Measurements from ENCODE around the gene PPP6R1. TPM values are rescaled to one million over a fixed set of nuclear protein-coding genes. Genes with fewer than 3 reads are reported as not detected.

PPP6R1 gene
- total RNA-seq, 1 experiment from 2014 or later = 113 TPM

- no peak overlapping the region for H3K27ac Mint-ChIP-seq (ENCODE audit: unreplicated experiment)
- Histone ChIP-seq H3K4me3 (ENCODE audit: low read depth, low read length) (no peak overlapping the region), H3K27me3 (replicated peaks; ENCODE audit: control insufficient read depth, insufficient read depth, low read length) (no peaks in the 10 kb centered on the region), H3K9me3 (no peaks in the 10 kb centered on the region), H3K4me1 (no peaks in the 10 kb centered on the region), H3K36me3 (ENCODE audit: control insufficient read depth, insufficient read depth, low read length) (peaks cover 6% of the 10 kb centered on the region)
- no peak overlapping the region for H3K4me3 Mint-ChIP-seq (ENCODE audit: unreplicated experiment)
- H3K9me3 Mint-ChIP-seq (ENCODE audit: unreplicated experiment) = no peaks in the 10 kb centered on the region
- TF ChIP-seq CTCF (IDR thresholded peaks at IDR 0.05; ENCODE audit: insufficient read depth in 1 of 2, low read depth in 1 of 2, low read length in 1 of 2, severe bottlenecking in 1 of 2, unreplicated experiment in 1 of 2) = no peak
- BruUV-seq (replicated peaks) = no TSS peak
- ChIA-PET POLR2A (no interaction called here), CTCF (no interaction called here)
- no peaks in the 10 kb centered on the region for H3K27me3 Mint-ChIP-seq (ENCODE audit: insufficient read depth, unreplicated experiment)
- peaks cover 35% of the 10 kb centered on the region for H3K36me3 Mint-ChIP-seq (ENCODE audit: insufficient read depth, unreplicated experiment)
- intact Hi-C loops (cut with micrococcal nuclease; ENCODE audit: unreplicated experiment) = no loop called here
- no peak for DNase-seq
- no peaks in the 10 kb centered on the region for H3K4me1 Mint-ChIP-seq (ENCODE audit: low read depth, unreplicated experiment)
Observed at GRCh38 chr19:55306712-55307111, 47.9 kb upstream of the PPP6R1 start.

GRCh38 chr19:55305983-55306562 is 47.3 kb upstream of the PPP6R1 start:
- intact Hi-C loops (cut with micrococcal nuclease; ENCODE audit: unreplicated experiment) = no loop called here
- DNase-seq = no peak
- no peaks in the 10 kb centered on the region for H3K27me3 ChIP-seq (replicated peaks; ENCODE audit: control insufficient read depth, insufficient read depth, low read length)
- H3K9me3 ChIP-seq = no peaks in the 10 kb centered on the region
- no peak overlapping the region for H3K4me3 Mint-ChIP-seq (ENCODE audit: unreplicated experiment)
- H3K36me3 Mint-ChIP-seq (ENCODE audit: insufficient read depth, unreplicated experiment) = peaks cover 41% of the 10 kb centered on the region
- no TSS peak for BruUV-seq (replicated peaks)
- no peaks in the 10 kb centered on the region for H3K27me3 Mint-ChIP-seq (ENCODE audit: insufficient read depth, unreplicated experiment)
- no peak overlapping the region for H3K4me3 ChIP-seq (ENCODE audit: low read depth, low read length)
- H3K9me3 Mint-ChIP-seq (ENCODE audit: unreplicated experiment) = no peaks in the 10 kb centered on the region
- H3K27ac Mint-ChIP-seq (ENCODE audit: unreplicated experiment) = no peak overlapping the region
- no peak for TF ChIP-seq CTCF (IDR thresholded peaks at IDR 0.05; ENCODE audit: insufficient read depth in 1 of 2, low read depth in 1 of 2, low read length in 1 of 2, severe bottlenecking in 1 of 2, unreplicated experiment in 1 of 2)
- H3K4me1 Mint-ChIP-seq (ENCODE audit: low read depth, unreplicated experiment) = no peaks in the 10 kb centered on the region
- CTCF ChIA-PET = no interaction called here
- H3K36me3 ChIP-seq (ENCODE audit: control insufficient read depth, insufficient read depth, low read length) = peaks cover 6% of the 10 kb centered on the region
- POLR2A ChIA-PET = no interaction called here
- H3K4me1 ChIP-seq = 0 out of 2 replicates have a peak, but pooled peaks cover 3% of the 10 kb centered on the region

GRCh38 chr19:55305491-55305890 is 46.7 kb upstream of the PPP6R1 start:
- H3K4me1 Mint-ChIP-seq (ENCODE audit: low read depth, unreplicated experiment) = no peaks in the 10 kb centered on the region
- peaks cover 6% of the 10 kb centered on the region for H3K36me3 ChIP-seq (ENCODE audit: control insufficient read depth, insufficient read depth, low read length)
- no peaks in the 10 kb centered on the region for H3K27me3 Mint-ChIP-seq (ENCODE audit: insufficient read depth, unreplicated experiment)
- ChIA-PET CTCF (no interaction called here), POLR2A (no interaction called here)
- H3K27me3 ChIP-seq (replicated peaks; ENCODE audit: control insufficient read depth, insufficient read depth, low read length) = no peaks in the 10 kb centered on the region
- H3K9me3 Mint-ChIP-seq (ENCODE audit: unreplicated experiment) = no peaks in the 10 kb centered on the region
- peak; percentile 68 to 71 for DNase-seq
- TF ChIP-seq CTCF (IDR thresholded peaks at IDR 0.05; ENCODE audit: insufficient read depth in 1 of 2, low read depth in 1 of 2, low read length in 1 of 2, severe bottlenecking in 1 of 2, unreplicated experiment in 1 of 2) = no peak
- no peaks in the 10 kb centered on the region for H3K9me3 ChIP-seq
- 0 out of 2 replicates have a peak, but pooled peaks cover 3% of the 10 kb centered on the region for H3K4me1 ChIP-seq
- intact Hi-C loops (cut with micrococcal nuclease; ENCODE audit: unreplicated experiment) = no loop called here
- H3K4me3 ChIP-seq (ENCODE audit: low read depth, low read length) = no peak overlapping the region
- no peak overlapping the region for H3K27ac Mint-ChIP-seq (ENCODE audit: unreplicated experiment)
- BruUV-seq (replicated peaks) = no TSS peak
- peaks cover 41% of the 10 kb centered on the region for H3K36me3 Mint-ChIP-seq (ENCODE audit: insufficient read depth, unreplicated experiment)
- H3K4me3 Mint-ChIP-seq (ENCODE audit: unreplicated experiment) = no peak overlapping the region

Measured in Caco-2 (cell line).